ENCODE results near the gene EFNB2. TPM values are rescaled to one million over a fixed set of nuclear protein-coding genes. Genes with fewer than 3 reads are reported as not detected.

The EFNB2 gene
- total and polyA plus RNA-seq, 2 of the 13 experiments (the other 11 are each of a cell fraction or from before 2014, with no cell fraction given) = 0.11 to 0.20 TPM

DNA sequence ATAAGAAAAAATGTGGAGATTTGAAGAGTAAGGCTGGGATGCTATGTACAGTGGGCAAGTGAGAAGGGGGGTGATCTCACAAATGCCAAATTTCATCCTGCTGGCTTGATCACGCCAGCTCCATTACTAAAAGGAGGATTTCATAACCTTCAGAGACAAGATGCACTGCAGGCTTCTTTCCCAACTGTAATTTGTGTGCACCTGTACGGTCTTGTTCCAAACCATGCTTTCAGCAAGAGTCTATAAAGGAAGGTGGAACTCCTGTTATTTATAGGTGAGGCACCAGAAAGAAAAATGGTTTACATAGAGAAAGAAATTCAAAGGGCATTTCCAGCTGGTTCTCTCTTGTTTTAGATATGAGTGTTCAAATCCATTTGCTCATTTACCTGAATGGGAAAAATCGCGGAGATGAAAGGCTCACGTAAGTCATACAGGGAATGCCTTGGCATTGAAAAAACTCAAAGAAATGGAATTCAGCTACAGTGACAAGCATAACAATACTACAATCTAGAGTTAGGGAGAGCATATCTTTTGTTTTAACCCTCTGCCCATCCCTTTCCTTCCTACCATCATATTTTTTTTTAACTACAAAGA, 13.3 kb downstream of the EFNB2 start:
- no peak for TF ChIP-seq ZNF607 (CRISPR knock-in tag; IDR thresholded peaks at IDR 0.05; ENCODE audit: borderline replicate concordance)
- TF ChIP-seq ZSCAN12 (CRISPR knock-in tag; IDR thresholded peaks at IDR 0.05) = no peak
- TF ChIP-seq, protein P1, sequence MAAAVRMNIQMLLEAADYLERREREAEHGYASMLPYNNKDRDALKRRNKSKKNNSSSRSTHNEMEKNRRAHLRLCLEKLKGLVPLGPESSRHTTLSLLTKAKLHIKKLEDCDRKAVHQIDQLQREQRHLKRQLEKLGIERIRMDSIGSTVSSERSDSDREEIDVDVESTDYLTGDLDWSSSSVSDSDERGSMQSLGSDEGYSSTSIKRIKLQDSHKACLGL (CRISPR knock-in tag; IDR thresholded peaks at IDR 0.05) = no peak
- TF ChIP-seq CBX5 (CRISPR knock-in tag; IDR thresholded peaks at IDR 0.05; ENCODE audit: borderline replicate concordance) = no peak
- no peak for TF ChIP-seq AGO2 (optimal IDR thresholded peaks at IDR 0.05; ENCODE audit: low read depth, low read length)
- TF ChIP-seq ZFP62 (CRISPR knock-in tag; IDR thresholded peaks at IDR 0.05) = no peak
- TF ChIP-seq ISX (CRISPR knock-in tag; conservative IDR thresholded peaks at IDR 0.05) = no peak
- TF ChIP-seq, protein P2, sequence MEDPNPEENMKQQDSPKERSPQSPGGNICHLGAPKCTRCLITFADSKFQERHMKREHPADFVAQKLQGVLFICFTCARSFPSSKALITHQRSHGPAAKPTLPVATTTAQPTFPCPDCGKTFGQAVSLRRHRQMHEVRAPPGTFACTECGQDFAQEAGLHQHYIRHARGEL (CRISPR knock-in tag; IDR thresholded peaks at IDR 0.05) = no peak
- no peak for TF ChIP-seq ZNF589 (CRISPR knock-in tag; conservative IDR thresholded peaks at IDR 0.05)
- TF ChIP-seq BRD4 (CRISPR knock-in tag; IDR thresholded peaks at IDR 0.05) = no peak
- TF ChIP-seq, protein P3, sequence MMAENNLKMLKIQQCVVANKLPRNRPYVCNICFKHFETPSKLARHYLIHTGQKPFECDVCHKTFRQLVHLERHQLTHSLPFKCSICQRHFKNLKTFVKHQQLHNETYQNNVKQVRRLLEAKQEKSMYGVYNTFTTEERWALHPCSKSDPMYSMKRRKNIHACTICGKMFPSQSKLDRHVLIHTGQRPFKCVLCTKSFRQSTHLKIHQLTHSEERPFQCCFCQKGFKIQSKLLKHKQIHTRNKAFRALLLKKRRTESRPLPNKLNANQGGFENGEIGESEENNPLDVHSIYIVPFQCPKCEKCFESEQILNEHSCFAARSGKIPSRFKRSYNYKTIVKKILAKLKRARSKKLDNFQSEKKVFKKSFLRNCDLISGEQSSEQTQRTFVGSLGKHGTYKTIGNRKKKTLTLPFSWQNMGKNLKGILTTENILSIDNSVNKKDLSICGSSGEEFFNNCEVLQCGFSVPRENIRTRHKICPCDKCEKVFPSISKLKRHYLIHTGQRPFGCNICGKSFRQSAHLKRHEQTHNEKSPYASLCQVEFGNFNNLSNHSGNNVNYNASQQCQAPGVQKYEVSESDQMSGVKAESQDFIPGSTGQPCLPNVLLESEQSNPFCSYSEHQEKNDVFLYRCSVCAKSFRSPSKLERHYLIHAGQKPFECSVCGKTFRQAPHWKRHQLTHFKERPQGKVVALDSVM (CRISPR knock-in tag; IDR thresholded peaks at IDR 0.05) = no peak
- no peak for TF ChIP-seq ZNF616 (CRISPR knock-in tag; IDR thresholded peaks at IDR 0.05; ENCODE audit: low read depth)
- TF ChIP-seq MTA1 (CRISPR knock-in tag; IDR thresholded peaks at IDR 0.05; ENCODE audit: borderline replicate concordance) = no peak
- TF ChIP-seq ZNF274 (CRISPR knock-in tag; IDR thresholded peaks at IDR 0.05) = no peak
- intact Hi-C loops (cut with micrococcal nuclease; ENCODE audit: unreplicated experiment) = no loop called here
- no peak for ATAC-seq
- H3K79me2 ChIP-seq (ENCODE audit: insufficient read depth, low read length) = no peaks in the 10 kb centered on the region
- WGBS (ENCODE audit: low lambda C conversion rate) = 44% methylated on average over 5 of the region's 5 CpGs
- H3K9ac ChIP-seq (ENCODE audit: insufficient read depth, low read depth, low read length) = no peak overlapping the region
- no peaks in the 10 kb centered on the region for H3K9me3 ChIP-seq (ENCODE audit: low read length)
- H3K4me3 ChIP-seq (replicated peaks in 1 of 3; ENCODE audit: insufficient read depth in 1 of 3, low read depth in 2 of 3, low read length in 3 of 3) = no peak overlapping the region
- in situ Hi-C loops (cut with HindIII; ENCODE audit: extremely low pct_ligation_motif_present, low pct_unique_long_range_greater_than_20kb) = no loop called here
- no peak for FAIRE-seq
- H3K4me2 ChIP-seq (ENCODE audit: low read depth, low read length) = no peak overlapping the region
- POLR2A ChIA-PET = no interaction called here
- no peaks in the 10 kb centered on the region for H4K20me1 ChIP-seq (ENCODE audit: insufficient read depth, low read length)
- no peaks in the 10 kb centered on the region for H3K36me3 ChIP-seq (replicated peaks in 1 of 2; ENCODE audit: control insufficient read depth in 1 of 2, insufficient read depth in 2 of 2, low read length in 2 of 2)
- H3K27ac ChIP-seq (ENCODE audit: extremely low read length, insufficient read depth, low read length) = no peak overlapping the region
- no peak for DNase-seq (ENCODE audit: low spot score)
- no TSS peak for BruUV-seq (replicated peaks)
- CTCF ChIA-PET (ENCODE audit: low intra/inter-chr PET ratio, low total read pairs) = no interaction called here
- H3K4me1 ChIP-seq (ENCODE audit: insufficient read depth, low read length) = no peaks in the 10 kb centered on the region
- H3K27me3 ChIP-seq (ENCODE audit: control insufficient read depth in 1 of 2, insufficient read depth in 2 of 2, low read length in 2 of 2) = no peaks in the 10 kb centered on the region; a peak in 1 of 5 replicates
- H2AFZ ChIP-seq (ENCODE audit: low read length) = no peak overlapping the region
